Measurements from ENCODE around the gene SLC50A1. TPM values are rescaled to one million over a fixed set of nuclear protein-coding genes. Genes with fewer than 3 reads are reported as not detected.

Gene SLC50A1
- total RNA-seq, 1 donor from 2014 or later, result 22.8 TPM

GRCh38 chr1:155169541-155169940 is 33.9 kb downstream of the SLC50A1 start:
- no peak overlapping the region for H3K4me3 ChIP-seq (ENCODE audit: insufficient read depth, low read depth, low read length)
- peaks cover 8% of the 10 kb centered on the region for H4K20me1 ChIP-seq (ENCODE audit: insufficient read depth, low read length)
- Mint-ChIP-seq H3K36me3 (ENCODE audit: low read depth, unreplicated experiment) (peaks cover 13% of the 10 kb centered on the region), H3K4me1 (ENCODE audit: low read depth, unreplicated experiment) (peaks cover 12% of the 10 kb centered on the region), H3K27me3 (ENCODE audit: low read depth, unreplicated experiment) (peaks cover 5% of the 10 kb centered on the region), H3K27ac (ENCODE audit: unreplicated experiment) (no peak overlapping the region), H3K4me3 (ENCODE audit: unreplicated experiment) (no peak overlapping the region), H3K9me3 (ENCODE audit: unreplicated experiment) (no peaks in the 10 kb centered on the region)
- no peaks in the 10 kb centered on the region for H3K27me3 ChIP-seq (ENCODE audit: insufficient read depth, low read length)
- FAIRE-seq (no peak), DNase-seq (ENCODE audit: low read depth) (no peak)
- peaks cover 27% of the 10 kb centered on the region for H3K79me2 ChIP-seq (ENCODE audit: insufficient read depth, low read length)
- no peak overlapping the region for H3K4me2 ChIP-seq (ENCODE audit: low read length)
- H3K4me1 ChIP-seq (ENCODE audit: insufficient read depth, low read length), result peaks cover 15% of the 10 kb centered on the region
- H3K36me3 ChIP-seq (ENCODE audit: insufficient read depth, low read length), result peaks cover 11% of the 10 kb centered on the region
- H3K9me3 ChIP-seq (ENCODE audit: insufficient read depth, low read depth, low read length), result no peaks in the 10 kb centered on the region
- H2AFZ ChIP-seq (ENCODE audit: low read depth, low read length), result no peak overlapping the region
- no peak overlapping the region for H3K9ac ChIP-seq (ENCODE audit: low read length)
- TF ChIP-seq EZH2 (IDR thresholded peaks at IDR 0.05; ENCODE audit: insufficient read depth, low read length) (no peak), CTCF (IDR thresholded peaks at IDR 0.05; ENCODE audit: insufficient read depth, low read depth, low read length) (no peak)
- no peak overlapping the region for H3K27ac ChIP-seq (ENCODE audit: low read depth, low read length)

DNA sequence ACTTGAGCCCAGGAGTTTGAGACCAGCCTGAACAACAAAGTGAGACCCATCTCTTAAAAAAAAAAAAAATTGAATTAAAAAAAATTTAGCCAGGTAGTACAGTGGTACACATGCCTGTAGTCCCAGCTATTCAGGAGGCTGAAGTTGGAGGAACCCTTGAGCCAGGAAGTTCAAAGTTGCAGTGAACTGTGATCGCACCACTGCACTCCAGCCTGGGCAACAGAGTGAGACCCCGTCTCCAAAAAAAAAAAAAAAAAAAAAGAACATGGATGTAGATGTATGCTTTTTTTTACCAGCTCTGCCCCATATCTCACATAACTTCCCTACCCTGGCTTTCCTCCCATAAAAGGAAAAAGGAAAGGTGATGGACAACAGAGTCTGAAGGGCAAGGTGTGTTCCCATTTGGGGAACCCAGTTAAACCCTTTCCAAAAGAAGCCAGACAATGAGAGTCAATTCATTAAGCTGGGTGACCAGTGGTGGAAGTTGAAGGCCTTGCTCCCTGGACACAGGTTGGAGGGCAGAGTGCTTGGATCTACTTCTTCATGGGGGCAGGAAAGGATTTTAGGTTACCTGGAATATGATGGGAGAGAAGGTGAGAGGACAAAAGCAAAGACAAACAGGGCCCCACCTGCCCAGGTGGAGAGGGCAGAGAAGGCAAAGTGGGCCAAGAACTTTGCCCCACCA is 34.6 kb downstream of the SLC50A1 start:
- no peak for FAIRE-seq
- no peak overlapping the region for H2AFZ ChIP-seq (ENCODE audit: low read depth, low read length)
- peak overlapping the region; percentile 47 for H3K4me3 Mint-ChIP-seq (ENCODE audit: unreplicated experiment)

More for the DNA sequence above, 34.6 kb downstream of the SLC50A1 start:
- H3K9me3 ChIP-seq (ENCODE audit: insufficient read depth, low read depth, low read length), result no peaks in the 10 kb centered on the region
- no peak overlapping the region for H3K27ac ChIP-seq (ENCODE audit: low read depth, low read length)
- Mint-ChIP-seq H3K4me1 (ENCODE audit: low read depth, unreplicated experiment) (peaks cover 18% of the 10 kb centered on the region), H3K36me3 (ENCODE audit: low read depth, unreplicated experiment) (peaks cover 13% of the 10 kb centered on the region), H3K27ac (ENCODE audit: unreplicated experiment) (no peak overlapping the region), H3K27me3 (ENCODE audit: low read depth, unreplicated experiment) (peaks cover 5% of the 10 kb centered on the region), H3K9me3 (ENCODE audit: unreplicated experiment) (no peaks in the 10 kb centered on the region)
- DNase-seq (ENCODE audit: low read depth), result no peak
- H3K9ac ChIP-seq (ENCODE audit: low read length), result no peak overlapping the region
- peaks cover 33% of the 10 kb centered on the region for H3K79me2 ChIP-seq (ENCODE audit: insufficient read depth, low read length)
- peaks cover 8% of the 10 kb centered on the region for H4K20me1 ChIP-seq (ENCODE audit: insufficient read depth, low read length)
- H3K36me3 ChIP-seq (ENCODE audit: insufficient read depth, low read length), result peaks cover 11% of the 10 kb centered on the region
- H3K4me3 ChIP-seq (ENCODE audit: insufficient read depth, low read depth, low read length), result no peak overlapping the region
- TF ChIP-seq EZH2 (IDR thresholded peaks at IDR 0.05; ENCODE audit: insufficient read depth, low read length) (no peak), CTCF (IDR thresholded peaks at IDR 0.05; ENCODE audit: insufficient read depth, low read depth, low read length) (no peak)
- H3K27me3 ChIP-seq (ENCODE audit: insufficient read depth, low read length), result no peaks in the 10 kb centered on the region
- H3K4me2 ChIP-seq (ENCODE audit: low read length), result no peak overlapping the region
- peaks cover 21% of the 10 kb centered on the region for H3K4me1 ChIP-seq (ENCODE audit: insufficient read depth, low read length)

Measured in astrocyte (in vitro differentiated cells and primary cell).